ENCODE results near the gene ATXN7L1.

Gene ATXN7L1

DNA sequence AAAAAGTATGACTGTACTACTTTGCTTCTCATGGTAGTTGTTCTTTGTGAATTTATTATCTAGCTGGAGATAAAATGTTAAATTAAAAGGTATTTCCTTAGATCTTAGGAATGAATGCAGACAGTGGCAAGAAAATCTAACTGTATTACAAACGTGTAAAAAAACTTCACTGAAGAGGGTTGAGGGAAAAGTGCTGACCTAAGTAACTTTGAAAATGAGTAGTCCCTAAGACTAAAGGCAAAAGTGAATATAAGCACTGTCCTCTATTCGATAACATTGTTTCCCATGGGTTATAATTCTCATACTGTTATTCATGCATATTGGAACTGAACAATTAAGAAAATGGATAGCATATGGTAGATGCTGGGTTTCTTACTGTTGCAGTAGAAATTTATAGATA is 148.4 kb downstream of the ATXN7L1 start:
- ATAC-seq = no peak
- TF ChIP-seq POU6F1 (CRISPR knock-in tag; IDR thresholded peaks at IDR 0.05; ENCODE audit: borderline replicate concordance, low read depth) = no peak
- no peak for TF ChIP-seq ISL1 (CRISPR knock-in tag; IDR thresholded peaks at IDR 0.05)
- no peak for TF ChIP-seq RARB (CRISPR knock-in tag; IDR thresholded peaks at IDR 0.05)
- TF ChIP-seq ZNF70 (CRISPR knock-in tag; IDR thresholded peaks at IDR 0.05) = no peak
- no peak for TF ChIP-seq CSDC2 (CRISPR knock-in tag; IDR thresholded peaks at IDR 0.05)
- no peak for TF ChIP-seq ZFP3 (CRISPR knock-in tag; IDR thresholded peaks at IDR 0.05)
- no peak for TF ChIP-seq ZC3H10 (CRISPR knock-in tag; IDR thresholded peaks at IDR 0.05)
- TF ChIP-seq TOX (CRISPR knock-in tag; IDR thresholded peaks at IDR 0.05; ENCODE audit: borderline replicate concordance) = no peak
- no peak for TF ChIP-seq SNAI2 (CRISPR knock-in tag; IDR thresholded peaks at IDR 0.05)
- no peak for TF ChIP-seq ESRRG (CRISPR knock-in tag; IDR thresholded peaks at IDR 0.05)
- TF ChIP-seq GLIS3 (CRISPR knock-in tag; IDR thresholded peaks at IDR 0.05) = no peak
- no peak for TF ChIP-seq ARNTL (CRISPR knock-in tag; IDR thresholded peaks at IDR 0.05; ENCODE audit: borderline replicate concordance, low read depth)

GRCh38 chr7:105724688-105725087 is 151.7 kb downstream of the ATXN7L1 start:
- no peak for ATAC-seq
- TF ChIP-seq OSR1 (CRISPR knock-in tag; IDR thresholded peaks at IDR 0.05) = no peak
- no peak for TF ChIP-seq TCF4 (CRISPR knock-in tag; IDR thresholded peaks at IDR 0.05; ENCODE audit: borderline replicate concordance)
- no peak for TF ChIP-seq ZFP3 (CRISPR knock-in tag; IDR thresholded peaks at IDR 0.05)
- TF ChIP-seq POU6F1 (CRISPR knock-in tag; IDR thresholded peaks at IDR 0.05; ENCODE audit: borderline replicate concordance, low read depth) = no peak
- no peak for TF ChIP-seq RARB (CRISPR knock-in tag; IDR thresholded peaks at IDR 0.05)
- TF ChIP-seq CREB5 (CRISPR knock-in tag; IDR thresholded peaks at IDR 0.05; ENCODE audit: low read depth) = no peak

GRCh38 chr7:105723572-105723971 is 152.8 kb downstream of the ATXN7L1 start:
- ATAC-seq = no peak
- TF ChIP-seq ZFP3 (CRISPR knock-in tag; IDR thresholded peaks at IDR 0.05) (no peak), ISL1 (CRISPR knock-in tag; IDR thresholded peaks at IDR 0.05) (no peak), ZNF70 (CRISPR knock-in tag; IDR thresholded peaks at IDR 0.05) (no peak), ZNF565 (CRISPR knock-in tag; conservative IDR thresholded peaks at IDR 0.05; ENCODE audit: low read depth) (no peak), ESRRG (CRISPR knock-in tag; IDR thresholded peaks at IDR 0.05) (no peak), TSHZ2 (CRISPR knock-in tag; IDR thresholded peaks at IDR 0.05) (no peak), PPARA (CRISPR knock-in tag; IDR thresholded peaks at IDR 0.05; ENCODE audit: borderline replicate concordance) (no peak)

GRCh38 chr7:105721571-105722104 is 154.8 kb downstream of the ATXN7L1 start:
- no peak for TF ChIP-seq ZC3H10 (CRISPR knock-in tag; IDR thresholded peaks at IDR 0.05)
- TF ChIP-seq GLIS3 (CRISPR knock-in tag; IDR thresholded peaks at IDR 0.05) = no peak
- TF ChIP-seq OSR1 (CRISPR knock-in tag; IDR thresholded peaks at IDR 0.05) = no peak
- no peak for TF ChIP-seq ZFP30 (CRISPR knock-in tag; IDR thresholded peaks at IDR 0.05)
- no peak for TF ChIP-seq RARB (CRISPR knock-in tag; IDR thresholded peaks at IDR 0.05)
- TF ChIP-seq, protein P1, sequence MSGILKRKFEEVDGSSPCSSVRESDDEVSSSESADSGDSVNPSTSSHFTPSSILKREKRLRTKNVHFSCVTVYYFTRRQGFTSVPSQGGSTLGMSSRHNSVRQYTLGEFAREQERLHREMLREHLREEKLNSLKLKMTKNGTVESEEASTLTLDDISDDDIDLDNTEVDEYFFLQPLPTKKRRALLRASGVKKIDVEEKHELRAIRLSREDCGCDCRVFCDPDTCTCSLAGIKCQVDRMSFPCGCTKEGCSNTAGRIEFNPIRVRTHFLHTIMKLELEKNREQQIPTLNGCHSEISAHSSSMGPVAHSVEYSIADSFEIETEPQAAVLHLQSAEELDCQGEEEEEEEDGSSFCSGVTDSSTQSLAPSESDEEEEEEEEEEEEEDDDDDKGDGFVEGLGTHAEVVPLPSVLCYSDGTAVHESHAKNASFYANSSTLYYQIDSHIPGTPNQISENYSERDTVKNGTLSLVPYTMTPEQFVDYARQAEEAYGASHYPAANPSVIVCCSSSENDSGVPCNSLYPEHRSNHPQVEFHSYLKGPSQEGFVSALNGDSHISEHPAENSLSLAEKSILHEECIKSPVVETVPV (CRISPR knock-in tag; IDR thresholded peaks at IDR 0.05) = no peak
- no peak for TF ChIP-seq CSDC2 (CRISPR knock-in tag; IDR thresholded peaks at IDR 0.05)
- TF ChIP-seq ARNTL (CRISPR knock-in tag; IDR thresholded peaks at IDR 0.05; ENCODE audit: borderline replicate concordance, low read depth) = no peak
- TF ChIP-seq ISL1 (CRISPR knock-in tag; IDR thresholded peaks at IDR 0.05) = no peak
- TF ChIP-seq TSHZ2 (CRISPR knock-in tag; IDR thresholded peaks at IDR 0.05) = no peak
- no peak for TF ChIP-seq SNAI2 (CRISPR knock-in tag; IDR thresholded peaks at IDR 0.05)
- no peak; the same call in 2 of the 3 replicates for ATAC-seq
